Upper lobe of left lung (tissue), 6 donors: ENCODE results near the gene GATB. TPM values are rescaled to one million over a fixed set of nuclear protein-coding genes. Genes with fewer than 3 reads are reported as not detected.

Source experiments
- ATAC-seq, 2 donors: fragments of 200-7000 bp; cut with Tn5 transposase; one replicate each; pipeline ENCODE4 v1.9.1; 2022; ENCODE audit warnings: mild to moderate bottlenecking in 2 of 2, moderate library complexity in 2 of 2; ENCODE audit not compliant: low FRiP score in 2 of 2
- DNase-seq, 2 donors: peaks; one replicate each; pipeline ENCODE4 v3.0.0-alpha.2; 2019 to 2020
- H3K27ac ChIP-seq, 4 donors: fragments of 200-600 bp; sonication (generic); one replicate each; pipeline ENCODE4 v1.5.1; 2016 to 2019
- H3K27me3 ChIP-seq, 4 donors: fragments of 200-600 bp; sonication (generic); one replicate each; pipeline ENCODE4 v1.5.1; 2017 to 2019
- H3K36me3 ChIP-seq, 4 donors: fragments of 200-600 bp; sonication (generic); one replicate each; pipeline ENCODE4 v1.5.1; 2016 to 2019
- H3K4me1 ChIP-seq, 4 donors: fragments of 200-600 bp; sonication (generic); one replicate each; pipeline ENCODE4 v1.5.1; 2018 to 2019
- H3K4me3 ChIP-seq, 4 donors: fragments of 200-600 bp; sonication (generic); one replicate each; pipeline ENCODE4 v1.5.1; 2017 to 2019; ENCODE audit warnings: mild to moderate bottlenecking in 2 of 4, moderate library complexity in 1 of 4
- H3K9me3 ChIP-seq, 4 donors: fragments of 200-600 bp; sonication (generic); one replicate each; pipeline ENCODE4 v1.5.1; 2018 to 2019
- EP300 ChIP-seq, 4 donors: sonication (generic); formaldehyde crosslinking; IDR thresholded peaks; one replicate each; pipeline ENCODE4 v1.5.1; 2017; ENCODE audit warnings: antibody characterized with exemption in 4 of 4, control low read depth in 2 of 4
- POLR2A ChIP-seq, 4 donors: fragments of 450-650 bp; IDR thresholded peaks; one replicate each; pipeline ENCODE4 v1.5.1; 2016 to 2017; ENCODE audit warnings: antibody characterized with exemption in 4 of 4, mild to moderate bottlenecking in 2 of 4
- POLR2AphosphoS5 ChIP-seq, 2 donors: sonication (generic); formaldehyde crosslinking; IDR thresholded peaks; one replicate each; pipeline ENCODE4 v1.5.1; 2017; ENCODE audit warnings: antibody characterized with exemption in 2 of 2
- WGBS, 2 donors: methylation state at CpG; one replicate each; pipeline ENCODE4 v1.1.5; 2017 to 2018; 5-methylcytosine and 5-hydroxymethylcytosine counted together
- total RNA-seq, 6 donors: library from RNA; depleted of rRNA in 4 of 6; stranded (reverse); fragments of >200 nt in 4 of 6; gene quantifications; one replicate each; pipeline versions ENCODE4 v1.1.0 to v1.2.1, GENCODE V29; 2016 to 2021
- TF ChIP-seq, protein P1 (sequence below), 6 experiments: fragments of 450-650 bp in 4 of 6; fragments of 200-600 bp in 2 of 6; sonication (generic) in 2 of 6; IDR thresholded peaks; one replicate each; pipeline ENCODE4 v1.5.1; 2016 to 2019; ENCODE audit warnings: antibody characterized with exemption in 6 of 6
- donor health status: DM: no; HTN: no; CAD: no; lungs with moderate emphysema.
- donor health status: DM: no; HTN: yes; CAD: no; lungs with severe emphysema.

GATB gene
- total RNA-seq, 6 donors from 2014 or later: 13.1 to 21.9 (median 14.5) TPM

GRCh38 chr4:151721916-151722315 is 38.9 kb downstream of the GATB start:
- WGBS, 2 donors: 89 to 93% methylated on average over 2 of the region's 2 CpGs
- ATAC-seq: no peak
- TF ChIP-seq, protein P1, sequence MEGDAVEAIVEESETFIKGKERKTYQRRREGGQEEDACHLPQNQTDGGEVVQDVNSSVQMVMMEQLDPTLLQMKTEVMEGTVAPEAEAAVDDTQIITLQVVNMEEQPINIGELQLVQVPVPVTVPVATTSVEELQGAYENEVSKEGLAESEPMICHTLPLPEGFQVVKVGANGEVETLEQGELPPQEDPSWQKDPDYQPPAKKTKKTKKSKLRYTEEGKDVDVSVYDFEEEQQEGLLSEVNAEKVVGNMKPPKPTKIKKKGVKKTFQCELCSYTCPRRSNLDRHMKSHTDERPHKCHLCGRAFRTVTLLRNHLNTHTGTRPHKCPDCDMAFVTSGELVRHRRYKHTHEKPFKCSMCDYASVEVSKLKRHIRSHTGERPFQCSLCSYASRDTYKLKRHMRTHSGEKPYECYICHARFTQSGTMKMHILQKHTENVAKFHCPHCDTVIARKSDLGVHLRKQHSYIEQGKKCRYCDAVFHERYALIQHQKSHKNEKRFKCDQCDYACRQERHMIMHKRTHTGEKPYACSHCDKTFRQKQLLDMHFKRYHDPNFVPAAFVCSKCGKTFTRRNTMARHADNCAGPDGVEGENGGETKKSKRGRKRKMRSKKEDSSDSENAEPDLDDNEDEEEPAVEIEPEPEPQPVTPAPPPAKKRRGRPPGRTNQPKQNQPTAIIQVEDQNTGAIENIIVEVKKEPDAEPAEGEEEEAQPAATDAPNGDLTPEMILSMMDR (IDR thresholded peaks at IDR 0.05): no peak
- TF ChIP-seq POLR2AphosphoS5 (IDR thresholded peaks at IDR 0.05) (no peak), POLR2A (IDR thresholded peaks at IDR 0.05) (no peak), EP300 (IDR thresholded peaks at IDR 0.05) (no peak)
- Histone ChIP-seq H3K36me3 (peaks cover 0 to 7% (median 0%) of the 10 kb centered on the region in 4 donors), H3K27me3 (no peaks in the 10 kb centered on the region), H3K9me3 (no peaks in the 10 kb centered on the region), H3K4me3 (no peak overlapping the region), H3K27ac (no peak overlapping the region), H3K4me1 (no peaks in the 10 kb centered on the region)
- DNase-seq: no peak

DNA sequence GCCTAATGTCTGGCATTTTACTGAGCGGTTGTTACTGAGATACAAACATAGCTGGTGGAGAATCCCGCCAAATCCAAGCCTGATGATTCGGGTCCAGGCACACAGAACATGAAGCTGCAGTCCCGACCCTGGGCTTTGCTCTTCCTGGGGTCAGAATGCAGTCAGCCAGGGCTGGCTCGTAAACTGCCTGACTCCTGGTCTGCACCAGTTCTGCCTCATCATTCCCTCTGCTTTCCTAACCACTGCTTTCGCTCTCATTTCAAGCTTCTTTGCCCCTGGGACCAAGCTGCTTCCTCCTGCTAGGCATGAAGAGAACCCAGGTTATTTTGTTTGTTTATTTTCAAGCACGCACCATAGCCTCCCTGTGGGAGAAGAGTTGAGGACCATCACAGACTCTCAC is 39.3 kb downstream of the GATB start:
- Histone ChIP-seq H3K9me3 (no peaks in the 10 kb centered on the region), H3K36me3 (peaks cover 0 to 7% (median 0%) of the 10 kb centered on the region in 4 donors), H3K27ac (no peak overlapping the region), H3K4me1 (no peaks in the 10 kb centered on the region), H3K27me3 (no peaks in the 10 kb centered on the region), H3K4me3 (no peak overlapping the region)
- DNase-seq (no peak), ATAC-seq (no peak)
- TF ChIP-seq POLR2A (IDR thresholded peaks at IDR 0.05): no peak
- TF ChIP-seq, protein P1 (IDR thresholded peaks at IDR 0.05): no peak
- no peak for TF ChIP-seq POLR2AphosphoS5 (IDR thresholded peaks at IDR 0.05)
- WGBS, 2 donors: 83 to 89% methylated on average over 5 to 7 of the region's 7 CpGs

DNA sequence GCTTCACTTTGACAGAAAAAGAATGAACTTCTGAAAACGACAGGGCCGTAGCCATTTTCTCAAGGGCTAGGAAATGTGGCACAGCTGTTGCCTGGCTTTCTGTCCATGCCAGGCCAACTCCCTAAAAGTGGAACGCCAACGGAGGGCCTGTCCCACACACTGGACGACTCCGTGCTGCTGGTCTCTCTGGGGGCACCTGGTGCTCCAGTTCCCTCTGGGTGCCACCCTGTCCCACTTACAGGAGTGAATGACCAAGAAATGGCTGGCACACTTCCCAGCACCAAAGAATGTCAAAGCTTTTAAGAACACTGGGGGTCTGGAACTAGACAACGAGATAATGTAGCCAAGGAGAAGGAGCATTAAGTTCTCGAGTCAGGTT is 40.9 kb downstream of the GATB start:
- H3K27ac ChIP-seq: no peak overlapping the region
- 84 to 85% methylated on average over 8 of the region's 8 CpGs for WGBS, 2 donors
- DNase-seq (no peak), ATAC-seq (no peak)
- H3K27me3 ChIP-seq: no peaks in the 10 kb centered on the region
- TF ChIP-seq, protein P1 (IDR thresholded peaks at IDR 0.05): no peak
- TF ChIP-seq POLR2A (IDR thresholded peaks at IDR 0.05) (no peak), POLR2AphosphoS5 (IDR thresholded peaks at IDR 0.05) (no peak), EP300 (IDR thresholded peaks at IDR 0.05) (no peak)
- H3K36me3 ChIP-seq: peaks cover 0 to 10% (median 2%) of the 10 kb centered on the region in 4 donors
- no peaks in the 10 kb centered on the region for H3K9me3 ChIP-seq
- no peaks in the 10 kb centered on the region for H3K4me1 ChIP-seq
- H3K4me3 ChIP-seq: no peak overlapping the region

DNA sequence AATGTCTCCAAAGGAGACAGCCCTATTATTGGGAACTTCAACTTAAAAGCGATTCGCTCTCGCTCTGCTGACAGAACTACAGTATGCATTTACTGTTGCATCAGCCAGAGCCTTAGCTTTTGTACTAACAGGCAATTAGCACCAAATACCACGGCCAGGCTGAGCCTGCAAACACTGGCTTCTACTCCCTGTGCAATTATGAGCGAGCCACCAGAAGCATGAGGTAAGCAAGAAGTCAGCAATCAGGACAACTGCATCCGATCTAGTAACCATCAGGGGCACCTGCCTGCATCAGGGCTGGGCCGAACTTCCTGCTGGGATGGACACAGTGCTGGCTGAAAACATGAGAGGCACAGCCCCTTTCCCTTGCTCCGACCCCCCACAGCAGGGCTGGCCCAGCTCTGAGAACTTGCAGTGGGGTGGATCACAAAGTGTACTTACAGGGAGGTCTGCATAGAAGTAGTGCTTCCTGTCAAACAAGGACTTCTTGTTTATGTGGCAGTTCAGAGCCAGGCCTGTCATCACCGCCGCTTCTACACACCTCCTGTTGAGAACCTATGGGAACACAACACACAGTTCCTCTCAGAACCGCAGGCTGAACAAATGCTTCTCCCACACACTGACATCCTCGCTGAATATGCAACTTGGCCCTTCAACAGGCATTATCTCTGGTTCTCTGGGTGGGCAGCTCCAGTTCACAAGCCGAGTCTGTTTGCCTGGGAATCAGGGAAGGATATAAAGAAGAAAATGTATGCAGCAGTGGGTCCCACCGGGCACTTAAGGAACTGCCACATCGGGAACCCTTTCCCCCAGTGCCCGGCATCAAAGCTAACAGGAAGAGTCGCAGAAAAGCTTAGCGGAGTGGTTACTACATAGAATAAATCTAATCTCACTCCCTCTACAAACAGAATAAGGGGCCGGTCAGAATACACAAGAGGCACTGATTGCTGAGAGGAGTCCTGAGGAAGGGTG is 41.5 kb downstream of the GATB start:
- DNase-seq (no peak), ATAC-seq (no peak)
- H3K4me1 ChIP-seq: no peaks in the 10 kb centered on the region
- no peaks in the 10 kb centered on the region for H3K9me3 ChIP-seq
- H3K27me3 ChIP-seq: no peaks in the 10 kb centered on the region
- TF ChIP-seq POLR2A (IDR thresholded peaks at IDR 0.05): no peak
- TF ChIP-seq, protein P1 (IDR thresholded peaks at IDR 0.05): no peak
- no peak for TF ChIP-seq POLR2AphosphoS5 (IDR thresholded peaks at IDR 0.05)
- no peak for TF ChIP-seq EP300 (IDR thresholded peaks at IDR 0.05)
- H3K27ac ChIP-seq: no peak overlapping the region
- H3K36me3 ChIP-seq: peaks cover 0 to 10% (median 2%) of the 10 kb centered on the region in 4 donors
- 86 to 91% methylated on average over 17 to 19 of the region's 19 CpGs for WGBS, 2 donors
- no peak overlapping the region for H3K4me3 ChIP-seq
